Mucosa of rectum (tissue), 2 donors: ENCODE measurements around the gene NXPE2.
"Not testable (repeated sequence)": the region's sequence is repeated elsewhere in the genome, so short reads cannot be mapped to it uniquely, and the experiment has no call there.

ENCODE experiments used
- H3K27ac ChIP-seq, 2 donors: one replicate each; pipeline ENCODE4 v1.7.0; 2013; ENCODE audit warnings: inconsistent platforms in 2 of 2, low read depth in 2 of 2, low read length in 2 of 2
- H3K27me3 ChIP-seq, 2 donors: one replicate each; pipeline ENCODE4 v1.7.0; 2013; ENCODE audit warnings: low read length in 2 of 2; ENCODE audit not compliant: control insufficient read depth in 2 of 2, insufficient read depth in 2 of 2
- H3K36me3 ChIP-seq, 2 donors: one replicate each; pipeline ENCODE4 v1.7.0; 2013; ENCODE audit warnings: low read length in 2 of 2; ENCODE audit not compliant: control insufficient read depth in 2 of 2, insufficient read depth in 2 of 2
- H3K4me1 ChIP-seq, 2 donors: one replicate each; pipeline ENCODE4 v1.7.0; 2013; ENCODE audit warnings: low read length in 2 of 2, mild to moderate bottlenecking in 1 of 2; ENCODE audit not compliant: control insufficient read depth in 2 of 2, insufficient read depth in 2 of 2
- H3K4me3 ChIP-seq, 2 donors: one replicate each; pipeline ENCODE4 v1.7.0; 2013; ENCODE audit warnings: low read length in 2 of 2
- H3K9ac ChIP-seq, 2 donors: one replicate each; pipeline ENCODE4 v1.7.0; 2013; ENCODE audit warnings: low read length in 2 of 2, low read depth in 1 of 2, mild to moderate bottlenecking in 1 of 2
- H3K9me3 ChIP-seq, 2 donors: one replicate each; pipeline ENCODE4 v1.7.0; 2013; ENCODE audit warnings: low read length in 2 of 2; ENCODE audit not compliant: control insufficient read depth in 2 of 2
- donor health status: healthy.
- donor health status: Normal muscosa, but diverticular disease.

NXPE2 gene

DNA sequence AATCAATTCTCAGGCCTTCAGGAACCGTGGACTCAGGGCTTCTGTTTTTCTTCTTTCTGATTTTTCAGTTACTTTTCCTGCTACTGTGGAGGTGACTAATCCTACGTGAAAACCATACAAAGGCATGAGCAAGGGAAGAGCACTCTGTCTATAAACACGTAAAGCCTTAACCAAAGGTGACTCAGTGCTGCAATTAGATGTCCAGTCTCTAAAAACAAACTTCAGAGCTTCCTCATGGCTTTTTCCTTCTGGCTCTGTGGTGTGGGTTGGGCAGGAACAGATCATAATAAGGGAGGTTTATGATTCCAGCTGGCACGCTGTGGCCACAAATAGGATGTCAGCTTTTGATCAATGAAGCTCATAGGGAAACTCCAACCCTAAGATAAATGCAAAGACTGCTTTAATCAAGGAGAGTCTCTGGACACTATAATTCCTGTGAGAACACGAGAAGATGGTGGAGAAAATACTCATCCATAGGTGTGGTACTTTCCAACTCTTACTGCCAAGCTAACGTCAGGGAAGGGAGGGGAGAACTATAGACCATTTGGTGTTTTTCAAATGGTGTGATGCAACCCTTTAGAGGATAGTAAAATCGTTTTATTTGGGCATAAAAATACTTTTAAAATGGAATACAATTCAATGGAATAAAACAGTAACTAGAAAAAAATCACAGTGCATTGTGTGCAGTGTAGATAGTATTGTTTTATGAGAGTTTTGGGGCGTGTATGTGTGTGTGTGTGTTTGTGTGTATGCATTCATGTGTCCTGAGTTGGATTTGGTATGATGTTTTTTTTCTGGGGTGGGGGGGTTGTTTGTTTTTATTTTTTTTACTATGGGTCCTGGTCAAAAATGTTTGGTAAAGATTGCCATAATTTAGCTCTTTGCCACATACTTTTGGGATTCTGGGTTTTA, at the start of gene NXPE2:
Gene NXPE2, plus strand, starts transcription at position 403 of the 912 bp plus-strand sequence. Its CDS starts 49 bp downstream, at position 452.
- Histone ChIP-seq H3K27me3 (no peaks in the 10 kb centered on the region), H3K4me1 (peaks cover 0 to 32% of the 10 kb centered on the region in 2 donors), H3K36me3 (peaks cover 0 to 3% of the 10 kb centered on the region in 2 donors), H3K9me3 (peaks cover 0 to 3% of the 10 kb centered on the region in 2 donors), H3K27ac (peak within 1 kb of the TSS; percentile 93 to 97), H3K9ac (peak within 1 kb of the TSS; percentile 65 to 73), H3K4me3 (peak within 1 kb of the TSS; percentile 63 to 64)

- not testable (repeated sequence) for H3K27me3 ChIP-seq, H3K4me1 ChIP-seq, H3K9ac ChIP-seq, H3K36me3 ChIP-seq, H3K9me3 ChIP-seq, H3K4me3 ChIP-seq, H3K27ac ChIP-seq
Measured at GRCh38 chr11:114631445-114631965, 46.8 kb upstream of the NXPE2 start.

- H3K27ac ChIP-seq, H3K27me3 ChIP-seq, H3K4me3 ChIP-seq, H3K9ac ChIP-seq, H3K9me3 ChIP-seq, H3K4me1 ChIP-seq: not testable (repeated sequence)
- peaks cover 11 to 13% of the 10 kb centered on the region in 2 donors for H3K36me3 ChIP-seq
Measured at GRCh38 chr11:114639440-114639839, 38.9 kb upstream of the NXPE2 start.

DNA sequence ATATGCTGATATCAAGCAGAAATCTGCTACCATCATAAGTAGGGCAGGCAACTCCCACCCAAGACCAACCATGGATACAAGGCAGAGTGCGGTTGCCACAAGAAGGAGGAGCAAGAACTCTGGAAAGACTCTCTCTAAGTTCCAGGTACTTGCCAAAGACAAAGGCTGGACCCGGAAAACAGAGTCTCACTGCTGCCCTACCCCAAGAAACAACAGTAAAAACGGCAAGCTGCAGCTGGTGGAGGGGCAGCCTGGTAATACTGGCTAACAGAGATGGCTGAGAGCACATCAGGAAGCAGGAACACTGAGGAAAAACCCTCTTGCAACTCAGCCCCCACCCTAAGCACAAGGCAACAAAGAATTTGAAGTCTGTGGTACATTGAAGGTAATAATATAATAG, 27.7 kb upstream of the NXPE2 start:
- Histone ChIP-seq H3K4me1 (peaks cover 5 to 19% of the 10 kb centered on the region in 2 donors), H3K9ac (peak overlapping the region; percentile 35 to 82), H3K27ac (peak overlapping the region; percentile 90 to 95), H3K27me3 (no peaks in the 10 kb centered on the region), H3K36me3 (peaks cover 2 to 5% of the 10 kb centered on the region in 2 donors), H3K4me3 (peak overlapping the region; percentile 70 to 77), H3K9me3 (no peaks in the 10 kb centered on the region)

DNA sequence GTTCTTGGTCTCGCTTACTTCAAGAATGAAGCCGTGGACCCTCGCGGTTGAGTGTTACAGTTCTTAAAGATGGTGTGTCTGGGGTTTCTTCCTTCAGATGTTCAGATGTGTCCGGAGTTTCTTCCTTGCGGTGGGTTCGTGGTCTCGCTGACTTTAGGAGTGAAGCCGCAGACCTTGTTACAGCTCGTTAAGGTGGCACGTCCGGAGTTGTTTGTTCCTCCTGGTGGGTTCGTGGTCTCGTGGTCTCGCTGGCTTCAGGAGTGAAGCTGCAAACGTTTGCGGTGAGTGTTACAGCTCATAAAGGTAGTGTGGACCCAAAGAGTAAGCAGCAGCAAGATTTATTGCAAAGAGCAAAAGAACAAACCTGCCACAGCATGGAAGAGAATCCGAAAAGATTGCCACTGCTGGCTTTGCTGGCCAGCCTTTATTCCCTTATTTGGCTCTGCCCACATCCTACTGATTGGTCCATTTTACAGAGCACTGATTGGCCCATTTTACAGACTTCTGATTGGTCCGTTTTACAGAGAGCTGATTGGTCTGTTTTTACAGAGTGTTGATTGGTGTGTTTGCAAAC, 27.1 kb upstream of the NXPE2 start:
- Histone ChIP-seq H3K27ac (peak overlapping the region; percentile 83 to 95), H3K4me3 (peak overlapping the region; percentile 70 to 77)

DNA sequence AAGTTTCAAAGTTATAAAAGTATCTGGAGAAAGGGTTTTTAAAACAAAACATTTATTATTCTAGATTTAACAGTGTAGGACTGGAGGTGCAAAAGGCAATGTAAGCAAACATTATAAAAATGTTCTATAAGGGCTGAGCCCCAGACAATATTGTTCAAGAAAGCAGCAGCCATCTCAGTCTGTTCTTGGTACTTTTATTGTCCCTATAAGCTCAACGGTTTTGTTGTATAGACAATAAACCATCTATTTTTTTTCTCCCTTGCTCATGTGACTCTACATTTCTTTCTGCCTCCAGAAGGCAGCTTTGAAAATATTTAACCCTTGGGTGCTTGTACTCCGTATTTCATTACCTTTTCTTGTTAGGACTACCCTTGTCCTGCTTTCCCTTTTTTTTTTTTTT, 25.2 kb upstream of the NXPE2 start:
- H3K9me3 ChIP-seq: no peaks in the 10 kb centered on the region
- H3K27me3 ChIP-seq: no peaks in the 10 kb centered on the region
- no peak overlapping the region for H3K9ac ChIP-seq
- peaks cover 5 to 16% of the 10 kb centered on the region in 2 donors for H3K4me1 ChIP-seq
- H3K27ac ChIP-seq: peak overlapping the region; percentile 71 to 95
- peaks cover 0 to 2% of the 10 kb centered on the region in 2 donors for H3K36me3 ChIP-seq
- no peak overlapping the region for H3K4me3 ChIP-seq

More for the DNA sequence above, 27.1 kb upstream of the NXPE2 start:
- Histone ChIP-seq H3K27me3 (no peaks in the 10 kb centered on the region), H3K4me1 (peaks cover 5 to 19% of the 10 kb centered on the region in 2 donors), H3K9ac (peak overlapping the region in 1 of 2 donors; percentile 82), H3K36me3 (peaks cover 2 to 5% of the 10 kb centered on the region in 2 donors), H3K9me3 (no peaks in the 10 kb centered on the region)

GRCh38 chr11:114664641-114665040, 13.7 kb upstream of the NXPE2 start:
- Histone ChIP-seq H3K4me1 (peaks cover 14 to 15% of the 10 kb centered on the region in 2 donors), H3K9me3 (no peaks in the 10 kb centered on the region), H3K9ac (peak overlapping the region in 1 of 2 donors; percentile 28), H3K36me3 (peaks cover 0 to 7% of the 10 kb centered on the region in 2 donors), H3K27me3 (no peaks in the 10 kb centered on the region), H3K27ac (peak overlapping the region in 1 of 2 donors; percentile 28), H3K4me3 (no peak overlapping the region)

DNA sequence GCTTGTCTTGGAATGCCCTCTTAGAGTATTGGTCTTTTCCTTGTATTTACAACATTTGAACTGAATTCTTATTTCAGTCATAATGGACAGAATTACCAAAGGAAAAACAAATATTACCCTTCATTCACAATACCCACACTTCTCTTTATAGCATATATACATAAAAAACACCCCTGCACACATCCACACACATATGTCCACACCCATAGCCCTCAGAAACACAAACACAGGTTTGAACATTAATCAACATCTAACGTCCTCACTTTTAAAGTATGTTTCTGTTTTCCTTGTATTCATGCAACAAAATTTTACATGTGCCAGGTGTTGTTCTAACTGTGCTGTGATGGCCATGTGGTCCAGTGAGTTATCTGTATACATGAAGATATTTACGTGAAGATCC, 11.6 kb upstream of the NXPE2 start:
- H3K4me3 ChIP-seq: no peak overlapping the region
- H3K27ac ChIP-seq: peak overlapping the region; percentile 62 to 66
- peaks cover 14 to 15% of the 10 kb centered on the region in 2 donors for H3K4me1 ChIP-seq
- H3K9ac ChIP-seq: no peak overlapping the region
- H3K27me3 ChIP-seq: no peaks in the 10 kb centered on the region
- H3K36me3 ChIP-seq: peaks cover 0 to 3% of the 10 kb centered on the region in 2 donors
- peaks cover 0 to 7% of the 10 kb centered on the region in 2 donors for H3K9me3 ChIP-seq

- Histone ChIP-seq H3K9me3 (peaks cover 0 to 9% of the 10 kb centered on the region in 2 donors), H3K9ac (no peak overlapping the region), H3K27me3 (no peaks in the 10 kb centered on the region), H3K36me3 (no peaks in the 10 kb centered on the region), H3K4me1 (peaks cover 14 to 15% of the 10 kb centered on the region in 2 donors), H3K27ac (peak overlapping the region; percentile 62 to 73), H3K4me3 (no peak overlapping the region)
Measured at GRCh38 chr11:114668109-114668508, 10.2 kb upstream of the NXPE2 start.

DNA sequence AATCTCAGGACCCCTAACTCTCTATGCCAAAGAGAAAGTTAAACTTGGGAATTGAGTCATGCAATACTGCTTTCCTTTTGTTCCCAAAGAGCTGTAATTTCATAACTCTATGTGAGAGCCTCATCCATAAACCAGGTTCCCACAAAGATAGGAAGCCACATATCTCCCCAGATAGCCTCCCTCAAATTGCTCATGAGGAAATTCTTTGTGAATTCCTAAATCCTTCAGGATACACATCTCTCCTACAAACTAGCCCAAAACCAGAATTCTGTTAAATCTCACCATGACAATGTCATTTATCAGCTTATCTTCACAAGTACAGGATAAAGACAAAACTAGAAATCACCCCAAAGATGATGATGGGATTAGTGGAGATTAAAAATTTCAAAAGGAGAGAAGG, 4.7 kb upstream of the NXPE2 start:
- Histone ChIP-seq H3K4me3 (no peak overlapping the region), H3K9me3 (peaks cover 0 to 12% of the 10 kb centered on the region in 2 donors)

More for the DNA sequence above, 4.7 kb upstream of the NXPE2 start:
- Histone ChIP-seq H3K9ac (no peak overlapping the region), H3K27me3 (no peaks in the 10 kb centered on the region), H3K36me3 (no peaks in the 10 kb centered on the region), H3K4me1 (peaks cover 0 to 18% of the 10 kb centered on the region in 2 donors), H3K27ac (no peak overlapping the region)
